Stimulated activated CD8-positive, alpha-beta memory T cell treated with anti-CD3 and anti-CD28 coated beads, Interleukin-12 subunit alpha, Interleukin-12 subunit beta, amount 100 ng/mL, for 24 hours (primary cell): ENCODE results near the gene THTPA.

ENCODE experiments used
- DNase-seq: peaks from one replicate; pipeline ENCODE4 v3.0.0-alpha.2; 2020; ENCODE audit errors: extremely low read depth

THTPA gene

GRCh38 chr14:23551266-23552028 is 4.6 kb upstream of the THTPA start, which contains the start of gene ZFHX2:
TSS of gene ZFHX2 (minus strand) at chr14:23551765. CDS start at chr14:23535325, 16,440 bp downstream.
- peak; percentile 58 for DNase-seq

DNA sequence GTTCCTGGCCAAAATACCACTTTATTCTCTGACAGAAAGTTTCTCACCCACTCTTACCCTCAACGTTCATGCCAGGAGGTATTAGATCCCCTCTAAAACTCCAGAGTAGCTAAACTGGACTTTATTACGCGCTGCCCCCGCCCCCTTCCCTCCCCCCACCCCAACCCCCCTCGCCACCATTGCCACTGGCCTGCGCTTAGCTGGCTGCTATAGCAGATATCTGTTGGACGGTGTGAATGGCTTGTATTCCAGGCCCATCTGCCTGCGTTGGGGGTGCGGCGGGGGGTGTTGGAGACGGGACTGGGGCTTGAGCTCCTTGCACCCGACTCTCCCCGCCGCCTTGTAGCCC is 564 bp upstream of the THTPA start:
- DNase-seq = no peak

- DNase-seq = no peak
These were observed 799 bp downstream of the THTPA start for GRCh38 chr14:23556700-23557440.

DNA sequence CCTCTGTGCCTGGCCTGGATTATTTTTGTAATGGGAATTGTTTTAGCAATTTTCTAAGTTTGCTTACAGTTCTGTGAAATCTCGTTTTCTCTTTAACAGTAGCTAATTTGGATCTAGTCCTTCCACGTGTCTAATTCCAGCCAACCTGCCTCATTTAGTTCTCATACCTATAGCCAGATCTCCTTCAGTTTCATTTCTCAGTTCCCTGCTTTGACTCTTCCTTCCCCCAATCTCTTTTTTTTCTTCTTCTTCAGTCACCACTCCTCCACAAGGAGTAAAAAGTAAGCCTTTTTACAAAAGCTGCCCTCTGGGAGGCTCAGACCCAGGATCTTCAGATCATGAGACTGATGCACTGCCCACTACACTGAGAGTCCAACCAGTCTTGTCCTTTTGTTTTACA is 1.4 kb downstream of the THTPA start:
- DNase-seq = no peak

- no peak for DNase-seq
These were observed 1.9 kb downstream of the THTPA start for GRCh38 chr14:23557946-23558345.

DNA sequence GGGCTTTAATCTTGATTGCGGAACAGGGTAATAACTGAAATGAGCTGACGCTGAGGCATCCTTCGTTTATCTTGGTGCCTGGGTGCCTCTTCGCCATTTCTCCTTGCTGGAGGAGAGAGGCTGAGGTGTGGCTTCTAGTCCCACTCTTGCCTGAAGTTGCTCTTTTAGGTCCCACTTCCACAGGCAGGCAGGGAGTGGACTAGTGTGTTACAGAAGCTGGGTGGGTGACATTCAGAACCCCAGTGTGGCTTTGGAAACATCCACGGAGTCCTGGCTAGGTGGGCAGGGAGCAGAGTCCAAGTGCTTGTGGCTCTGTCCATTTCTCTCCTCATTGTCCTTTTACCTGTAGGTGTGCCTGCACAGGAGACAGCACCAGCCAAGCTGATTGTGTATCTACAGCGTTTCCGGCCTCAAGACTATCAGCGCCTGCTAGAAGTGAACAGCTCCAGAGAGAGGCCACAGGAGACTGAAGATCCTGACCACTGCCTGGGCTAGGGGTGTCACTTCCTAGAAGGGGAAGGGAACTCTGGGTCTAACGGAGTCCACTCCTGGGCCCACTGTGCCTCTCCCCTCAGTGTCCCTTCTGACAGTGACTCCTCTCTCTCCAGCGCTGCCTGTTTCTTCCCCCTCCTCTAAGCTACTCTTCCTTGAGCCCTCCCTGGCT is 2.4 kb downstream of the THTPA start:
- DNase-seq = no peak

DNA sequence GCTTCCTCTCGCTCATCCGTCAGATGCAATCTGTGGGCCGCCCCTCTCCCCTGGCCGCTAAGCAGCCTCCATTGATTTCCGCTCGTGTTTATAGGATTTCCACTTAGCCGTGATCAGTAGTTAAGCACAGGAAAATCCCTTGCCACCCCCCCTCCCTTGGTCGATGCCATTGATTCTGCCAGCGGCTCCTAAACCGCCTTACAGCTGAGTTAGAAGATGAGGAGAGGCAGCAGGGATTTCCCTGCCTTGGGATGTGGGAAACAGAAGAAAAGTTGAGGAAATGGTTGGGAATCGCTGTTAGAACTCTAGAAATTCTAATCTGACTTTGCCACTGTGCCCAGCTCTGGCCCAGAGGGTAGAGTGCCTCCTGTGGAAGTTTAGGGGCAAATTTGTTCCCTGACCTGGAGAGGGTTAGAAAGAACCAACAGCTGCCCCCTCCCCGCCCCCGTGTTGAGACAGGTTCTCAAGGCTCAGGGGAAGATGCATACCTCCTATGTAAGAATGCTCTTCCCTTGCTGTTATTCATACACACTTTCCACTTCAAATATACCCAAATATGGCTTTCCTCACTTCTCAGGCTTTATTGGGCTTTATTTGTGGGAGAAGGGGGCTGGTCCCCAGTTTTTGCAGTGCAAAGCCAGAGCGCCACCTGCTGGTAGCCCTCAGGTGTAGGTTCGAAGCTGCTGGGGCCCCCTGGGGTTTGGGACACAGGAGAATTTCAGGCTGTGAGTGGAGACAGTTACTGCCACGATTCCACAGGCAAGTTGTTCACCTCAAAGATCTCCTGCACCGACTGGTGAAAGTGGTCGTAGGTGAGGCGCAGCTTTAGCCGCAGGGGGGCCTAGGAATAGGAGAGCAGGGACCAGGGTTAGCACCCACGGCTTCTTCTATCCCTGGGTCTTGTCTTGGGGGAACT is 3.2 kb downstream of the THTPA start:
- DNase-seq = no peak

DNA sequence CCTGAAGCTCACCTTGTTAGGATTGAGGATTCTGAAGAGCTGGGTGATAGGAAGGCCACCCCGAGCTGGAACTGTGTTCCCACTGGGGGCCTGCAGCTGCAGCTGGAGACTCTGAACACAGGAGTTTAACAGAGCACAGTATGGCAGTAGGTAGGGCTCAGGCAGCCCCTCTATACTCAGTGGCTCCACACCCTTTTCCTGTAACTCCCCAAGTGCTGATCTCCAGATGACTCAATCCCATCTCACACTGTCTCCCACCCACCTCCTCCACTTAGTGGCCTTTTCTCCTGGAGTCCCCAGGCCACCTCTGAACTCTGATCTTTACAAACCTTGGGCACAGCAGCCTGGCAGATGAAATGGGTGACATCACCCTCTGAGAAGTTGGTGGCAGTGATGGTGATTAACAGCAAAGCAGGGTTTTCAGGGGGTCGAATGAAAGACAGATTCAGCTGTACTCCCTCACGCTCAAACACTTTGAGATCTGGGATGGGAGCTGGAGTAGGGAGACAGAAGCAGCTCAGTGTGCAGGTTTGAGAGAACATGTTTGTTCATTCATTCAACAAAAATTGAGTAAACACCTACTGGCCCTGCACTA is 4.0 kb downstream of the THTPA start:
- DNase-seq = no peak

GRCh38 chr14:23561259-23561658 is 5.2 kb downstream of the THTPA start:
- no peak for DNase-seq

GRCh38 chr14:23561873-23562821 is 6.1 kb downstream of the THTPA start:
- no peak for DNase-seq

DNA sequence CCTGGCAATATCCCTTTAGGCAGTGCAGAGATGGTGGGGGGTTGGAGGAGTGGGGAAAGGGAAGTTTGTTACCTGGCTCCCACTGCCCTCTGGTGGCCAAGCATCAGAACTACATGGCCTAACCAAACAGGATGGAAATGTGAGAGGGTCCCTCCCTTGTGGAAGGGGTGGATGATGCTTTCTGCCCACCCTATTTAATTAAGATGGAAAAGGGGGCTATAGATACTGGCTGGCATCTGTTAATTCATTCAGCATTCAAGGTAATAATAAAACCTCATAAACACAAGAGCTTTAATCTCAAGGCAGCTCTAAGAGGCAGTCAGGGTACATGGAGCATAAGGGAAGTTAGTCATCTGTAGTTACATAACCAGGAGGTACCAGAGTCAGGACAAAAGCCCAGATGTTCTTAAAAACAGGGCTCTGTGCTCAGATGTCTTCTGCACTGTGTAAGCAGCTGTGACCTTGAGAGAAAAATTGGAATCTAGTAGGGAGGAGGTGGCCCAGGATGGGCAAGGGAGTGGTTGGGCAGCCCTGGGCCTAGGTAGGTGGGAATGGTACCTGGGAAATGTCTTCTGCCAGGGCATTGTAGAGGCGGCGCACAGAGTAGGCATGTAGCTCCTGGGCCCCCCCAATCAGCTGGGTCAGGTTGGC is 6.9 kb downstream of the THTPA start:
- no peak for DNase-seq

DNA sequence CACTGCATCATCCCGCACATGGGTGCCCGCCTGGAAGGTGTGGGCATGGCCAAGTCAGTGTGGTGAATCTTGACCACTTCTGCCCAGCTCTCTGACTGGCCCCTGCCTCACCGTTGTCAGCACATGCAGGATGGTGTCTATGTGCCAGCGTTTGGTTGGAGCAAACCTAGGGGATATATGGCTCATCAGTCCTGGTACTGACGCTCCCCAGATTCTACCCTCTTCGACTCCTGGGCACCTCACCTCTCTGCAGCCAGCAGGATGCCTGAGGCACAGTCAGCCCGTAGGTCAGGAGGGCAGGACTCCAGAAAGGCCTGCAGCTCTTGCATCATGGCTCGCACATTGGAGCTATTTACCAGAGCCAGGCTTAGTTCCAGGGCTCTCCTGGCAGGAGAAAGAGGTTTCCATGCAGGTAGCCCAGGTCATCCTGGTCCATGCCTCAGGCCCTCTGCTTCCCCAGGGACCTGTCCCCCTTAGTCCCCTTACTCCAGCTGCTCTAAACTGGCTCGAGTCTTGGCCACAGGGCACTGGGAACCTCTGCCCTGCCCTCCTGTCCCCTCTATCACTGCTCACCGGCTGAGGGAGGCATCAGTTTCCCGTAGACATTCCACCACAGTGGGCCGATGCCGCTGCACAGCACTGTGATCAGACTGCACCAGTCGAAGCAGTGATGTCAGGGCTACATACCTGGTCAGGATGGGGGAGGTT is 7.6 kb downstream of the THTPA start:
- DNase-seq = no peak

DNA sequence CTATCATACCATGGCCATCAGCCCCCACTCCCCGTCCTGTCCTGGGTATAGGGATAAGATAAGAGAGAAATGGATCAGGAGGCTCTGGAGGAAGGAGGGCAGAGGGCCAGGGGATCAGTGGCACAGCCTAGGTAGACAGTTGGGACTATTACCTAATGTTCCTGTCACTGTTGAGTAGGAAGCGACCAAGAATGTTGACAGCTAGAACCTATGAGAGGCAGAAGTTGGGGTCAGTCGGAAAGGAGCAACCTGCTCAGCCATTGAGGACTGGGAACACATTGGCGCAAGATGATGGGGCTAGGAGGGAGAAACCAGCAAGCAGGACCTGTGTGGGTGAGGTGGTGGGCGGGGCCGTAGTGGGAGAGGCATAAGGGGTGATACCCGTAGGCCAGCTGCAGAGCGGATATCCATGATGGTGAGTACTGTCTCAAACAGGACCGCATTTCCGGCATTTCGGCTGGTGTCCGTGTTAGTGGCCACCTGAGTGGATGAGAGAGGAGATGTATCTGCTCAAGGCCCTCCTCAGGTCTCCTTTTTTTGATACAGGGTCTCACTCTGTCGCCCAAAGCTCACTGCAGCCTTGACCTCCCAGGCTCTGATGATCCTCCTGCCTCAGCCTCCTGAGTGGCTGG is 8.2 kb downstream of the THTPA start:
- DNase-seq = no peak

- DNase-seq = no peak
These were observed 8.8 kb downstream of the THTPA start for GRCh38 chr14:23564876-23565275.

DNA sequence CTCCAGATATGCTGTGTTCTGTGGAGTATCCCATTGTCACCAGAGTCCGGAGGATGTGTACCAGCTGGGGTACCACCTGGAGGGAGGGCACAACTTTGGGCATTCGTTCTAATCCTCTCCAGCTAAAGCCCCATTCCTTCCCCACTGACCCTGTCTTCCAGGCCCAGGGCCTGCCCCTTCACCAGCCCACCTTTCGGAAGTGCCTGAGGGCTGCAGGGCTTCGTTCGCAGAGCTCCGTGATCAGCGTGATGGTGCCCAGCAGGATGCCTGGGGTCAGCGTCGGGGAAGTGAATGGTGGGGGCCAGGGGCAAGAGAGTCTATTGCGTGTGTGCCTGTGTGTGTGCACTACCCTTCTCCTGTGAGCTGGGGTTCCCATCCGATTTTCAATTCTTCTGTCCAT is 9.6 kb downstream of the THTPA start:
- DNase-seq = no peak

GRCh38 chr14:23566112-23566777 is 10.2 kb downstream of the THTPA start:
- no peak for DNase-seq

DNA sequence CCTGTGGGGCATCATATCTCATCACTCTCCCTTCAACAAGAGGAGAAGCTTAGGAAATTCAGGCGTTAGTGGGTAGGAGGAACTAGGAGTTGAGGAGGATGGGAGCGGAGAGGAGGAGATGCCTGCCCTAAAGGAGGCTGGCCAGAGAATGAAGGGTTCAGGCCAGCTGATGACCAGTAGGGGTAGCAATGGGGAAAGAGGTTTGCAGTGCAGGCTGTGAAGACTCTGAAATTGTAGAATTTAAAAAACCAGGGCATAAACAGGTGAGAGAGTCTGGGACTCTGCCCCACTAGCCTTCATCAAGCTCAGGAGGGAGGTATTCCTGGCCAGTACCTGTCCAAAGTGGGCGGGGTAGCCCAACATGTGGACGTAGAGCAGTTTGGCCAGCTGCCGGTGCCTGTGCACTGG is 10.7 kb downstream of the THTPA start:
- DNase-seq = no peak
